ENCODE measurements around the gene RAD52. TPM values are rescaled to one million over a fixed set of nuclear protein-coding genes. Genes with fewer than 3 reads are reported as not detected.

RAD52 gene
- total RNA-seq, 6 experiments from 2014 or later, result 5.6 to 10.5 (median 8.5) TPM

DNA sequence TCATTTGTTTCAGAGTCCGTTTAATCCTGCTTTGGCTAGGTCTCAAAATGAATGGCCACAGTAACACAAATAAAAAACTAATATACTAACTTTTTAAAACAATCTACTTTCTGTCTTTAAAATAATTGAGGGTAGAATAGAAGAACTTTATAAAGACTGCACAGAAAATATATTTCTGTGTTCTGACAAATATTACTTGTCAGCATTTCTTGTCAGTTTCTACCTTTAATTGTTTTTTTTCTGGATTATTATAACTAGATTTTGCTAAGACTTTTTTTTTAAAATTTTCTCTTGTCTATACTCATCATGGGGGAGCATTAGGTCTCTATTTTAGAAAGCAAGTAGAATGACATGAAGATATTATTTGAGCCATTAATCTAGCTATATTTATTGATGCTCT, 86.2 kb downstream of the RAD52 start:
- Histone ChIP-seq H3K27me3 (no peaks in the 10 kb centered on the region), H3K36me3 (peaks cover 0 to 81% (median 15%) of the 10 kb centered on the region in 4 donors), H3K4me1 (no peaks in the 10 kb centered on the region), H3K4me3 (no peak overlapping the region), H3K27ac (no peak overlapping the region), H3K9me3 (no peaks in the 10 kb centered on the region)
- DNase-seq (no peak), ATAC-seq (no peak)
- TF ChIP-seq, protein P1, sequence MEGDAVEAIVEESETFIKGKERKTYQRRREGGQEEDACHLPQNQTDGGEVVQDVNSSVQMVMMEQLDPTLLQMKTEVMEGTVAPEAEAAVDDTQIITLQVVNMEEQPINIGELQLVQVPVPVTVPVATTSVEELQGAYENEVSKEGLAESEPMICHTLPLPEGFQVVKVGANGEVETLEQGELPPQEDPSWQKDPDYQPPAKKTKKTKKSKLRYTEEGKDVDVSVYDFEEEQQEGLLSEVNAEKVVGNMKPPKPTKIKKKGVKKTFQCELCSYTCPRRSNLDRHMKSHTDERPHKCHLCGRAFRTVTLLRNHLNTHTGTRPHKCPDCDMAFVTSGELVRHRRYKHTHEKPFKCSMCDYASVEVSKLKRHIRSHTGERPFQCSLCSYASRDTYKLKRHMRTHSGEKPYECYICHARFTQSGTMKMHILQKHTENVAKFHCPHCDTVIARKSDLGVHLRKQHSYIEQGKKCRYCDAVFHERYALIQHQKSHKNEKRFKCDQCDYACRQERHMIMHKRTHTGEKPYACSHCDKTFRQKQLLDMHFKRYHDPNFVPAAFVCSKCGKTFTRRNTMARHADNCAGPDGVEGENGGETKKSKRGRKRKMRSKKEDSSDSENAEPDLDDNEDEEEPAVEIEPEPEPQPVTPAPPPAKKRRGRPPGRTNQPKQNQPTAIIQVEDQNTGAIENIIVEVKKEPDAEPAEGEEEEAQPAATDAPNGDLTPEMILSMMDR (IDR thresholded peaks at IDR 0.05), result no peak
- no peak for TF ChIP-seq POLR2A (IDR thresholded peaks at IDR 0.05)
- intact Hi-C loops (cut with DNase I), result no loop called here
- WGBS (ENCODE audit: insufficient coverage, low coverage, low lambda C conversion rate, missing lambda C conversion rate), result 74% methylated on average over 1 of the region's 1 CpG

DNA sequence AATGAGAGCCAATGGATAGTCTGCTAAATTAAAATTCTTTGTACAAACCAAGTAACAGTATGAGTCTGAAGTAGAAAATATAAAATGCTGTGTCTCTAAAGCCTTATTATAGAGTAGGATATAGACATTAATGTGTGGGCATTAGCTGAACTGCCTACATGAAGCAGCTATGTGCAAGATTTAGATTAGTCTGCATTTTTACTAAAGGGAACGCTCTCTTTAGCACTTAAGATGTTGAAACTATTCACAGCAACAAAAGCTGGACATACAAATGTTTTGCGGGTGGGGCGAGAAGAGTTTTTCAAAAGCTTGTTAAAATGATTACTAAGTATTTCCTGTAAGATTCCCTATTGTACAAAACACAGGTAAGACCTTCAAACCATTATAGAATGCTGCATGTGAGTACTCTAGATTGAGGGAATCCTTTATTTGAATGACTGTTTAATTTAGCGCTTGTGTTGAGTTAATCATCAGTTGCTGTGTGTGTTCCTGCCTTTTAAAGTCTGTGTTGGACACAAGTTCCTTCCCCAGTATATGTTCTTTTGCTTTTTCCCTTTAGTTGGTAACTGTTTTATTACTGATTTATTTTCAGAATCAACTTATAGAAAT, 87.1 kb downstream of the RAD52 start:
- Histone ChIP-seq H3K36me3 (peaks cover 0 to 81% (median 12%) of the 10 kb centered on the region in 4 donors), H3K4me3 (no peak overlapping the region), H3K27ac (no peak overlapping the region), H3K27me3 (no peaks in the 10 kb centered on the region), H3K9me3 (no peaks in the 10 kb centered on the region), H3K4me1 (no peaks in the 10 kb centered on the region)
- intact Hi-C loops (cut with DNase I), result no loop called here
- DNase-seq (no peak), ATAC-seq (no peak)
- WGBS (ENCODE audit: insufficient coverage, low coverage, low lambda C conversion rate, missing lambda C conversion rate), result 96% methylated on average over 4 of the region's 4 CpGs
- TF ChIP-seq, protein P1 (IDR thresholded peaks at IDR 0.05), result no peak
- TF ChIP-seq POLR2A (IDR thresholded peaks at IDR 0.05), result no peak

Other genes starting within 250 kb of the RAD52 start
- 100 to 1,000 TPM in 3 of 6 experiments, 10 to 100 TPM in 3; 72.0 to 115 (median 93.1) TPM for gene WNK1, start 197.1 kb downstream of the RAD52 start, total RNA-seq
- gene ERC1, start 41.5 kb upstream of the RAD52 start, total RNA-seq, result 10 to 100 TPM; 24.8 to 30.8 (median 28.6) TPM